Dermis microvascular lymphatic vessel endothelial cell (primary cell): ENCODE results near the gene PARD6A. TPM values are rescaled to one million over a fixed set of nuclear protein-coding genes. Genes with fewer than 3 reads are reported as not detected.

Source experiments
- DNase-seq, 2 donors: peaks; one replicate each; pipeline versions ENCODE4 v3.0.0 to v3.0.0-alpha.2; 2010; ENCODE audit warnings: low read depth in 2 of 2
- total RNA-seq: library from RNA; depleted of rRNA; stranded (reverse); fragments of >200 nt; gene quantifications from 2 replicates; pipeline ENCODE4 v1.2.1, GENCODE V29; 2014

The PARD6A gene
- total RNA-seq, 1 donor from 2014 or later = 2.3 TPM

GRCh38 chr16:67666559-67667452 lies 6.0 kb downstream of the PARD6A start, which contains the start of the genes C16orf86 and ENKD1:
TSS of gene C16orf86 (plus strand) at chr16:67666814. CDS start at chr16:67666971, 157 bp downstream.
TSS of gene ENKD1 (minus strand) at chr16:67666750. CDS start at chr16:67666442, 308 bp downstream.
- DNase-seq = peak; percentile 51 to 70

GRCh38 chr16:67667453-67667816 lies 6.7 kb downstream of the PARD6A start:
- DNase-seq = no peak

GRCh38 chr16:67667817-67668494 lies 7.2 kb downstream of the PARD6A start:
- peak; percentile 72 to 92 for DNase-seq

GRCh38 chr16:67668495-67669157 lies 7.9 kb downstream of the PARD6A start:
- no peak for DNase-seq

- no peak for DNase-seq
Observed at GRCh38 chr16:67669499-67670101, 8.8 kb downstream of the PARD6A start.

- DNase-seq = no peak
Observed at GRCh38 chr16:67672306-67672705, 11.5 kb downstream of the PARD6A start.

GRCh38 chr16:67672739-67673662 lies 12.2 kb downstream of the PARD6A start:
- peak; percentile 71 to 81 for DNase-seq

GRCh38 chr16:67673712-67674580 lies 13.2 kb downstream of the PARD6A start:
- peak; percentile 87 to 90 for DNase-seq

- DNase-seq = no peak
Observed at GRCh38 chr16:67674851-67675578, 14.3 kb downstream of the PARD6A start.

GRCh38 chr16:67675579-67675935 lies 14.8 kb downstream of the PARD6A start:
- DNase-seq = no peak

- DNase-seq = no peak
Observed at GRCh38 chr16:67675999-67676398, 15.2 kb downstream of the PARD6A start.

GRCh38 chr16:67676516-67676915 lies 15.8 kb downstream of the PARD6A start:
- peak in 1 of 2 donors; percentile 58 for DNase-seq

GRCh38 chr16:67676939-67677338 lies 16.2 kb downstream of the PARD6A start:
- DNase-seq = no peak

GRCh38 chr16:67677712-67678111 lies 17.0 kb downstream of the PARD6A start:
- DNase-seq = no peak

- DNase-seq = no peak
Observed at GRCh38 chr16:67678354-67679023, 17.7 kb downstream of the PARD6A start.

- DNase-seq = no peak
Observed at GRCh38 chr16:67679935-67680897, 19.5 kb downstream of the PARD6A start.

- no peak for DNase-seq
Observed at GRCh38 chr16:67683767-67684166, 23.0 kb downstream of the PARD6A start.
